HepG2 (cell line): ENCODE measurements around the gene ISOC2. TPM values are rescaled to one million over a fixed set of nuclear protein-coding genes. Genes with fewer than 3 reads are reported as not detected.

Source experiments
- CBX1 ChIP-seq: IDR thresholded peaks from one replicate; pipeline ENCODE4 v1.6.1; 2016; ENCODE audit warnings: antibody characterized with exemption, low read depth
- ESRRA ChIP-seq: sonication (generic); formaldehyde crosslinking; IDR thresholded peaks from 2 replicates; pipeline ENCODE4 v1.5.1; 2020; ENCODE audit warnings: mild to moderate bottlenecking, low read depth, missing genetic modification reagents
- NR2F1 ChIP-seq, 2 experiments: fragments of 450-650 bp in 1 of 2; formaldehyde crosslinking in 1 of 2; IDR thresholded peaks; 2 replicates each; pipeline versions ENCODE4 v1.5.0 to v1.6.1; 2016 to 2020; ENCODE audit warnings: mild to moderate bottlenecking in 1 of 2, missing compliant biosample characterization in 1 of 2, missing genetic modification reagents in 1 of 2, moderate library complexity in 1 of 2
- SMAD1 ChIP-seq: sonication (generic); formaldehyde crosslinking; IDR thresholded peaks from 2 replicates; pipeline ENCODE4 v1.4.0; 2020; ENCODE audit warnings: missing genetic modification reagents, low read depth, mild to moderate bottlenecking, borderline replicate concordance
- SRSF4 ChIP-seq: fragments of 200-400 bp; formaldehyde crosslinking; IDR thresholded peaks from one replicate; pipeline ENCODE4 v1.6.1; 2018; ENCODE audit warnings: mild to moderate bottlenecking, low read depth, low read length, moderate library complexity; ENCODE audit not compliant: poor library complexity, severe bottlenecking
- ZFP62 ChIP-seq: sonication (generic); formaldehyde crosslinking; IDR thresholded peaks from 2 replicates; pipeline ENCODE4 v1.4.0; 2020; ENCODE audit warnings: missing genetic modification reagents
- ZNF225 ChIP-seq: sonication (generic); formaldehyde crosslinking; IDR thresholded peaks from 2 replicates; pipeline ENCODE4 v1.4.0; 2020; ENCODE audit warnings: mild to moderate bottlenecking, missing genetic modification reagents
- ZNF337 ChIP-seq: sonication (generic); formaldehyde crosslinking; IDR thresholded peaks from 2 replicates; pipeline ENCODE4 v1.5.1; 2020; ENCODE audit warnings: missing genetic modification reagents, low read depth, mild to moderate bottlenecking, borderline replicate concordance
- ZNF44 ChIP-seq: sonication (generic); formaldehyde crosslinking; IDR thresholded peaks from 2 replicates; pipeline ENCODE4 v1.5.1; 2020; ENCODE audit warnings: mild to moderate bottlenecking, missing genetic modification reagents
- ZNF879 ChIP-seq: sonication (generic); formaldehyde crosslinking; IDR thresholded peaks from 2 replicates; pipeline ENCODE4 v1.8.1; 2023; ENCODE audit warnings: missing genetic modification reagents
- ZSCAN20 ChIP-seq: sonication (generic); formaldehyde crosslinking; IDR thresholded peaks from 2 replicates; pipeline ENCODE4 v1.4.0; 2020; ENCODE audit warnings: missing genetic modification reagents, mild to moderate bottlenecking, borderline replicate concordance
- polyA plus RNA-seq, 8 experiments: library from polyadenylated mRNA; depleted of rRNA in 3 of 8; stranded (reverse) in 7 of 8; unstranded in 1 of 8; fragments of >200 nt; fragmentation: Illumina TruSeq in 4 of 8; extraction: Trizol in 4 of 8; gene quantifications; 2 replicates each; pipeline versions ENCODE4 v1.2.1 to v1.2.3, GENCODE V29; 2011 to 2016; ENCODE audit warnings: low read depth in 4 of 8, missing spikeins in 1 of 8, mixed read lengths in 1 of 8; ENCODE audit not compliant: insufficient read depth in 1 of 8
- total RNA-seq, 5 experiments: library from RNA; depleted of rRNA; stranded (reverse); fragments of >200 nt; fragmentation: Illumina TruSeq; extraction: Trizol; gene quantifications; 2 replicates each; pipeline ENCODE4 v1.2.3, GENCODE V29; 2016; ENCODE audit warnings: low read depth in 1 of 5
- TF ChIP-seq, protein P1 (sequence below): sonication (generic); formaldehyde crosslinking; IDR thresholded peaks from 2 replicates; pipeline ENCODE4 v1.5.0; 2020; ENCODE audit warnings: mild to moderate bottlenecking, missing genetic modification reagents, borderline replicate concordance
- TF ChIP-seq, protein P2 (sequence below): sonication (generic); formaldehyde crosslinking; IDR thresholded peaks from 2 replicates; pipeline ENCODE4 v1.4.0; 2020; ENCODE audit warnings: missing genetic modification reagents
- TF ChIP-seq, protein P3 (sequence below): sonication (generic); formaldehyde crosslinking; IDR thresholded peaks from 2 replicates; pipeline ENCODE4 v1.8.0; 2022; ENCODE audit warnings: mild to moderate bottlenecking, missing genetic modification reagents, moderate library complexity
- TF ChIP-seq, protein P4 (sequence below): IDR thresholded peaks from 2 replicates; pipeline ENCODE4 v1.6.1; 2016; ENCODE audit warnings: low read depth, missing genetic modification reagents, missing compliant biosample characterization

Gene ISOC2
- total and polyA plus RNA-seq, 2 of the 13 experiments (the other 11 are each of a cell fraction or from before 2014, with no cell fraction given) = 76.8 to 105 TPM

DNA sequence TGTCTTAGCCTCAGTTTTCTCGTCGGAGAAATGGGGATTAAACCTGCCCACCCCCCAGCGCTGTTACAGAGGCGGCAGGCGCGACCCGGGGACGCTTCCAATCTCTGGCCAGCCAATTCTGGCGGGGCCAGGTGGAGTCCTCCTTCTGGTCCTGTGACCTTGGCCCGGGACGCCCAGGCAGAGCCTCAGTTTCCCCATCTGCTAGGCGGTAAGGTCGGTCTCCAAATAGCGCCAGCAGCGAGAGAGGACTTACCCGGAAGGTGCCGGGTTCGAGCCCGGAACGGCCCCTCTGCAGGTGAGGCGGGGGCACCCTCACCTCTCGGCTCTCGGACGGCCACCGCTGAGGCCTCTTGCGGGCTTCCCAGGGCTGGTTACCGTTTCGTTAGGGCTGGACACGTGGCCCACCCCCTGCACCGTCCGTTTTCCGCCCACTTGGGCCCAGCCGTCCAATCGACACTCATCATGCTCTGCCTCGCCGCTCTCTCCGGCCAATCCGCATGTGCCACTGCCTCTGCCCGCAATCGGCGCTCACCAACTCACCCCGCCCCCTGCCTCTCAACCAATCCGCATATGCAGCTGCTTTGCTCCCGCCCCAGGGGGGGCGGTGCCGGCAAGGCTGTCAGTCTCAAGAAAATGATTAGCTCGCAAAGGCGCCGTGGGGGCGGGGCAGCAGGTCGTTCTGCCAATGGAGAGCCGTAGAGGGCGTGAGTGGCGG is at the start of gene ISOC2 (continued):
- TF ChIP-seq, protein P1, sequence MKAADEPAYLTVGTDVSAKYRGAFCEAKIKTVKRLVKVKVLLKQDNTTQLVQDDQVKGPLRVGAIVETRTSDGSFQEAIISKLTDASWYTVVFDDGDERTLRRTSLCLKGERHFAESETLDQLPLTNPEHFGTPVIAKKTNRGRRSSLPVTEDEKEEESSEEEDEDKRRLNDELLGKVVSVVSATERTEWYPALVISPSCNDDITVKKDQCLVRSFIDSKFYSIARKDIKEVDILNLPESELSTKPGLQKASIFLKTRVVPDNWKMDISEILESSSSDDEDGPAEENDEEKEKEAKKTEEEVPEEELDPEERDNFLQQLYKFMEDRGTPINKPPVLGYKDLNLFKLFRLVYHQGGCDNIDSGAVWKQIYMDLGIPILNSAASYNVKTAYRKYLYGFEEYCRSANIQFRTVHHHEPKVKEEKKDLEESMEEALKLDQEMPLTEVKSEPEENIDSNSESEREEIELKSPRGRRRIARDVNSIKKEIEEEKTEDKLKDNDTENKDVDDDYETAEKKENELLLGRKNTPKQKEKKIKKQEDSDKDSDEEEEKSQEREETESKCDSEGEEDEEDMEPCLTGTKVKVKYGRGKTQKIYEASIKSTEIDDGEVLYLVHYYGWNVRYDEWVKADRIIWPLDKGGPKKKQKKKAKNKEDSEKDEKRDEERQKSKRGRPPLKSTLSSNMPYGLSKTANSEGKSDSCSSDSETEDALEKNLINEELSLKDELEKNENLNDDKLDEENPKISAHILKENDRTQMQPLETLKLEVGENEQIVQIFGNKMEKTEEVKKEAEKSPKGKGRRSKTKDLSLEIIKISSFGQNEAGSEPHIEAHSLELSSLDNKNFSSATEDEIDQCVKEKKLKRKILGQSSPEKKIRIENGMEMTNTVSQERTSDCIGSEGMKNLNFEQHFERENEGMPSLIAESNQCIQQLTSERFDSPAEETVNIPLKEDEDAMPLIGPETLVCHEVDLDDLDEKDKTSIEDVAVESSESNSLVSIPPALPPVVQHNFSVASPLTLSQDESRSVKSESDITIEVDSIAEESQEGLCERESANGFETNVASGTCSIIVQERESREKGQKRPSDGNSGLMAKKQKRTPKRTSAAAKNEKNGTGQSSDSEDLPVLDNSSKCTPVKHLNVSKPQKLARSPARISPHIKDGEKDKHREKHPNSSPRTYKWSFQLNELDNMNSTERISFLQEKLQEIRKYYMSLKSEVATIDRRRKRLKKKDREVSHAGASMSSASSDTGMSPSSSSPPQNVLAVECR (CRISPR knock-in tag) = peak; percentile 80
- TF ChIP-seq ESRRA (peak; percentile 100), ZNF879 (CRISPR knock-in tag) (no peak), SMAD1 (0 out of 2 replicates have a peak, but pooled peaks have one; percentile 27), CBX1 (peak; percentile 51), NR2F1 (CRISPR knock-in tag; IDR thresholded peaks at IDR 0.05) (peak in 1 of 2 experiments; percentile 55; a peak in 2 of 4 replicates), ZFP62 (no peak), ZNF44 (CRISPR knock-in tag) (no peak), ZSCAN20 (CRISPR knock-in tag) (0 out of 2 replicates have a peak, but pooled peaks have one; percentile 64), ZNF337 (CRISPR knock-in tag) (peak; percentile 52; the same call in 1 of the 2 replicates), SRSF4 (no peak), ZNF225 (CRISPR knock-in tag) (peak; percentile 78; the same call in 1 of the 2 replicates)
- TF ChIP-seq, protein P2, sequence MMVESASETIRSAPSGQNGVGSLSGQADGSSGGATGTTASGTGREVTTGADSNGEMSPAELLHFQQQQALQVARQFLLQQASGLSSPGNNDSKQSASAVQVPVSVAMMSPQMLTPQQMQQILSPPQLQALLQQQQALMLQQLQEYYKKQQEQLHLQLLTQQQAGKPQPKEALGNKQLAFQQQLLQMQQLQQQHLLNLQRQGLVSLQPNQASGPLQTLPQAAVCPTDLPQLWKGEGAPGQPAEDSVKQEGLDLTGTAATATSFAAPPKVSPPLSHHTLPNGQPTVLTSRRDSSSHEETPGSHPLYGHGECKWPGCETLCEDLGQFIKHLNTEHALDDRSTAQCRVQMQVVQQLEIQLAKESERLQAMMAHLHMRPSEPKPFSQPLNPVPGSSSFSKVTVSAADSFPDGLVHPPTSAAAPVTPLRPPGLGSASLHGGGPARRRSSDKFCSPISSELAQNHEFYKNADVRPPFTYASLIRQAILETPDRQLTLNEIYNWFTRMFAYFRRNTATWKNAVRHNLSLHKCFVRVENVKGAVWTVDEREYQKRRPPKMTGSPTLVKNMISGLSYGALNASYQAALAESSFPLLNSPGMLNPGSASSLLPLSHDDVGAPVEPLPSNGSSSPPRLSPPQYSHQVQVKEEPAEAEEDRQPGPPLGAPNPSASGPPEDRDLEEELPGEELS (CRISPR knock-in tag) = peak; percentile 63
- TF ChIP-seq, protein P3, sequence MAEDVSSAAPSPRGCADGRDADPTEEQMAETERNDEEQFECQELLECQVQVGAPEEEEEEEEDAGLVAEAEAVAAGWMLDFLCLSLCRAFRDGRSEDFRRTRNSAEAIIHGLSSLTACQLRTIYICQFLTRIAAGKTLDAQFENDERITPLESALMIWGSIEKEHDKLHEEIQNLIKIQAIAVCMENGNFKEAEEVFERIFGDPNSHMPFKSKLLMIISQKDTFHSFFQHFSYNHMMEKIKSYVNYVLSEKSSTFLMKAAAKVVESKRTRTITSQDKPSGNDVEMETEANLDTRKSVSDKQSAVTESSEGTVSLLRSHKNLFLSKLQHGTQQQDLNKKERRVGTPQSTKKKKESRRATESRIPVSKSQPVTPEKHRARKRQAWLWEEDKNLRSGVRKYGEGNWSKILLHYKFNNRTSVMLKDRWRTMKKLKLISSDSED (CRISPR knock-in tag) = no peak
- TF ChIP-seq, protein P4, sequence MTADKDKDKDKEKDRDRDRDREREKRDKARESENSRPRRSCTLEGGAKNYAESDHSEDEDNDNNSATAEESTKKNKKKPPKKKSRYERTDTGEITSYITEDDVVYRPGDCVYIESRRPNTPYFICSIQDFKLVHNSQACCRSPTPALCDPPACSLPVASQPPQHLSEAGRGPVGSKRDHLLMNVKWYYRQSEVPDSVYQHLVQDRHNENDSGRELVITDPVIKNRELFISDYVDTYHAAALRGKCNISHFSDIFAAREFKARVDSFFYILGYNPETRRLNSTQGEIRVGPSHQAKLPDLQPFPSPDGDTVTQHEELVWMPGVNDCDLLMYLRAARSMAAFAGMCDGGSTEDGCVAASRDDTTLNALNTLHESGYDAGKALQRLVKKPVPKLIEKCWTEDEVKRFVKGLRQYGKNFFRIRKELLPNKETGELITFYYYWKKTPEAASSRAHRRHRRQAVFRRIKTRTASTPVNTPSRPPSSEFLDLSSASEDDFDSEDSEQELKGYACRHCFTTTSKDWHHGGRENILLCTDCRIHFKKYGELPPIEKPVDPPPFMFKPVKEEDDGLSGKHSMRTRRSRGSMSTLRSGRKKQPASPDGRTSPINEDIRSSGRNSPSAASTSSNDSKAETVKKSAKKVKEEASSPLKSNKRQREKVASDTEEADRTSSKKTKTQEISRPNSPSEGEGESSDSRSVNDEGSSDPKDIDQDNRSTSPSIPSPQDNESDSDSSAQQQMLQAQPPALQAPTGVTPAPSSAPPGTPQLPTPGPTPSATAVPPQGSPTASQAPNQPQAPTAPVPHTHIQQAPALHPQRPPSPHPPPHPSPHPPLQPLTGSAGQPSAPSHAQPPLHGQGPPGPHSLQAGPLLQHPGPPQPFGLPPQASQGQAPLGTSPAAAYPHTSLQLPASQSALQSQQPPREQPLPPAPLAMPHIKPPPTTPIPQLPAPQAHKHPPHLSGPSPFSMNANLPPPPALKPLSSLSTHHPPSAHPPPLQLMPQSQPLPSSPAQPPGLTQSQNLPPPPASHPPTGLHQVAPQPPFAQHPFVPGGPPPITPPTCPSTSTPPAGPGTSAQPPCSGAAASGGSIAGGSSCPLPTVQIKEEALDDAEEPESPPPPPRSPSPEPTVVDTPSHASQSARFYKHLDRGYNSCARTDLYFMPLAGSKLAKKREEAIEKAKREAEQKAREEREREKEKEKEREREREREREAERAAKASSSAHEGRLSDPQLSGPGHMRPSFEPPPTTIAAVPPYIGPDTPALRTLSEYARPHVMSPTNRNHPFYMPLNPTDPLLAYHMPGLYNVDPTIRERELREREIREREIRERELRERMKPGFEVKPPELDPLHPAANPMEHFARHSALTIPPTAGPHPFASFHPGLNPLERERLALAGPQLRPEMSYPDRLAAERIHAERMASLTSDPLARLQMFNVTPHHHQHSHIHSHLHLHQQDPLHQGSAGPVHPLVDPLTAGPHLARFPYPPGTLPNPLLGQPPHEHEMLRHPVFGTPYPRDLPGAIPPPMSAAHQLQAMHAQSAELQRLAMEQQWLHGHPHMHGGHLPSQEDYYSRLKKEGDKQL (CRISPR knock-in tag) = no peak
